NT2/D1 (cell line): Measurements from ENCODE around the gene C1QTNF3.

ENCODE experiments used
- DNase-seq: peaks from one replicate; pipeline ENCODE4 v3.0.0-alpha.2; 2011; ENCODE audit warnings: low read depth, low spot score
- H3K27me3 ChIP-seq: 2 replicates; pipeline ENCODE4 v1.6.0; 2011; ENCODE audit warnings: mild to moderate bottlenecking; ENCODE audit not compliant: insufficient read length, insufficient read depth
- H3K36me3 ChIP-seq: 2 replicates; pipeline ENCODE4 v1.6.1; 2011; ENCODE audit warnings: mild to moderate bottlenecking, low read length, mixed read lengths; ENCODE audit not compliant: insufficient read depth, insufficient read length
- H3K4me1 ChIP-seq: 2 replicates; pipeline ENCODE4 v1.5.1; 2011; ENCODE audit not compliant: insufficient read depth, insufficient read length
- H3K4me3 ChIP-seq: 2 replicates; pipeline ENCODE4 v1.5.1; 2011; ENCODE audit warnings: low read depth; ENCODE audit not compliant: insufficient read length
- H3K9ac ChIP-seq: 2 replicates; pipeline ENCODE4 v1.6.0; 2011; ENCODE audit warnings: low read depth; ENCODE audit not compliant: insufficient read length
- H3K9me3 ChIP-seq: 2 replicates; pipeline ENCODE4 v1.5.1; 2011; ENCODE audit warnings: mild to moderate bottlenecking, low read length; ENCODE audit not compliant: insufficient read depth
- SUZ12 ChIP-seq: IDR thresholded peaks from 2 replicates; pipeline ENCODE4 v1.6.1; 2011; ENCODE audit not compliant: insufficient read length, insufficient read depth; ENCODE audit errors: extremely low read depth
- YY1 ChIP-seq: IDR thresholded peaks from 2 replicates; pipeline ENCODE4 v1.6.1; 2011; ENCODE audit not compliant: insufficient read length, insufficient read depth
- ZNF274 ChIP-seq: IDR thresholded peaks from 2 replicates; pipeline ENCODE4 v1.6.1; 2011; ENCODE audit warnings: mild to moderate bottlenecking, low read depth, low read length

C1QTNF3 gene

DNA sequence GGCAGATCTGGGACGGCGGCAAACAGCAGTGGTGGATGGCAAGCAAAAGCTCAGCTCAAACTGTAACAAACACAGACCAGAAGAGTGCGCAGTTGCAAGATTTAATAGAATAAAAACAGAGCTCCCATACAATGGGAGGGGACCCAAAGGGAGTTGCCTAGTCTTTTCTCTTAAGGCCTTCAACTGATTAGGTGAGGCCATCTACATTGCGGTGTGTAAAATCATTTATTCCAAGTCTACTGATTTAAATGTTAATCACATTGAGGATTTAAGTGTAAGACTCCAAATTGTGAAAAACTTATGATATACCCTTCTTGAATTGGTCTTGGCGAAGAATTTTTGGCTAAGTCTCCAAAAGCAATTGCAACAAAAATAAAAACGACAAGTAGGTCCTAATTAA is 21.6 kb upstream of the C1QTNF3 start:
- no peak for DNase-seq
- Histone ChIP-seq H3K27me3 (no peaks in the 10 kb centered on the region), H3K36me3 (no peaks in the 10 kb centered on the region), H3K4me1 (no peaks in the 10 kb centered on the region), H3K9ac (no peak overlapping the region), H3K4me3 (no peak overlapping the region), H3K9me3 (peaks cover 8% of the 10 kb centered on the region; the same call in 1 of the 2 replicates)
- TF ChIP-seq YY1: no peak
- TF ChIP-seq SUZ12: no peak
- TF ChIP-seq ZNF274: no peak

DNA sequence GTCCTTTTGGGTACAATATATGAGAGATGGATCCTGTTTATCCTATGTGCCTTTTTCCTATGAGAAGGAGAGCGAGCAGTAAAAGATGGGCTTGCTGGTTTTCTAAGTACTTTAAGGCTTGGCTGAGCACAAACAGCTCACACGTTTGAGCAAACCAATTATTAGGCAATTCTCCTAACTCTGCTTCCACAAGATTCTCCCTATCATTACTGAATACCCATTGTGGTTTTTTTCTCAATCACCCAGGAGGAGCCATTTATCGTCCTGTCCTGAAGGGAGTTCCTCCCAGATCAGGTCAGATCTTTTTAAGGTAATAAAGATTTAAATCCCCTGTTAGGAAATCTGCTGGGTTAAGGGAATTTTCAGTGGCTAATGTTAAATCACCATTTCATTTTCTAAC is 19.4 kb upstream of the C1QTNF3 start:
- Histone ChIP-seq H3K36me3 (no peaks in the 10 kb centered on the region), H3K4me3 (no peak overlapping the region), H3K9me3 (peaks cover 8% of the 10 kb centered on the region; the same call in 1 of the 2 replicates), H3K27me3 (no peaks in the 10 kb centered on the region), H3K4me1 (no peaks in the 10 kb centered on the region), H3K9ac (no peak overlapping the region)
- no peak for DNase-seq
- TF ChIP-seq ZNF274 (no peak), SUZ12 (no peak), YY1 (no peak)

DNA sequence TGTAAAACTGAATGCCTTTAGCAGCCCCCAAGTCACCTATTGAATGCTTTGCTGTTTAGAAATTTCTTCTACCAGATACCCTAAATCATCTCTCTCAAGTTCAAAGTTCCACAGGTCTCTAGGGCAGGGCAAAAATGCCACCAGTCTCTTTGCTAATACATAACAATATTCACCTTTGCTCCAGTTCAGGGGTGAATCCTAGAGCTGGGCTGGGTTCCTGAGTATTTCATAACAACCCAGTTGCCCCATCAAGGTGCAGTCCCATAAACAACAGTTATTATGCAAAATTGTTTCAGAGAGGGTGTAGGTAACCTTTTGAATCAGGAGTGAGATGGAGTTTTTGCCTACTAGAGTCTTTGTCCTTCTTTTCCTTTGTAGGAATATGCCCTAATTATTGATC is 19.0 kb upstream of the C1QTNF3 start:
- Histone ChIP-seq H3K4me3 (no peak overlapping the region), H3K27me3 (no peaks in the 10 kb centered on the region), H3K9me3 (peaks cover 8% of the 10 kb centered on the region; the same call in 1 of the 2 replicates), H3K4me1 (no peaks in the 10 kb centered on the region), H3K9ac (no peak overlapping the region), H3K36me3 (no peaks in the 10 kb centered on the region)
- no peak for TF ChIP-seq ZNF274
- no peak for TF ChIP-seq SUZ12
- no peak for TF ChIP-seq YY1
- no peak for DNase-seq

DNA sequence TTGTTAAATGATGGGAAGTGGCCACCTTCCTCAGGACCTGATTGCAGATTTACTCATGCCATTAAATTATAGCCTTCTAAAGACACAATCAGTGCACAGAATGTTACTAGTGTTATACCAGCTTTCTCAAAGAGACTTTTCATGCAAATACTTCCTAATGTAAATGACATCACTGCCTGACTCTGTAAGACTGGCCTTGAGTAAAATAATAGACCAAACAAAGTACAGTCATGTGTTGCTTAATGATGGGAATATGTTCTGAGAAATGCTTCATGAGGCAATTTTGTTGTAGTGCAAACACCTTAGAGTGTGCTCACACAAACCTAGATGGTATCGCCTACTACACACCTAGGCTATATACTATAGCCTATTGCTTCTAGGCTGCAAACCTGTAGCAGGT is 17.0 kb upstream of the C1QTNF3 start:
- DNase-seq: no peak
- Histone ChIP-seq H3K9me3 (peaks cover 8% of the 10 kb centered on the region; the same call in 1 of the 2 replicates), H3K36me3 (no peaks in the 10 kb centered on the region), H3K27me3 (no peaks in the 10 kb centered on the region), H3K9ac (no peak overlapping the region), H3K4me3 (no peak overlapping the region), H3K4me1 (no peaks in the 10 kb centered on the region)
- TF ChIP-seq ZNF274: no peak
- no peak for TF ChIP-seq YY1
- TF ChIP-seq SUZ12: no peak

DNA sequence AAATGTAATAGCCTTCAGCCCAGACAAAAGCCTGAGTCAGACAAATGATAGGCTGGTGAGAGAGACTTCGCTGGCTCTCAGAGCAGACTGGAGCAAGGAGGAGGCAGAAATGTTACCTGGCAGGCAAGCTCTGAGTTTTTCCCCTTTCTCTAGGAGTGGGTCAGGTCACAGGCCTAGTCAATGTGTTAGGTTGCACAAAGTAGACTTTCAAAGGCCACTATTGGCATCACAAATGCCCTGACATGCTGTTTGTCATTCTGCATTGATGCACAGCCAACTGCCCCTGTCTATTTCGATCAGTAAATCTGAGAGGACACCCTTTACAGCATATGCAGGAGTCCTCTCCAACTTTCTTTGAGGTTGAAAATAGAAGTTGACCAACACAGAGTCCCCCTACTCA is 15.5 kb upstream of the C1QTNF3 start:
- no peak for TF ChIP-seq ZNF274
- TF ChIP-seq YY1: no peak
- no peak for TF ChIP-seq SUZ12
- no peak overlapping the region for H3K4me3 ChIP-seq
- no peaks in the 10 kb centered on the region for H3K4me1 ChIP-seq
- peaks cover 8% of the 10 kb centered on the region; the same call in 1 of the 2 replicates for H3K9me3 ChIP-seq
- DNase-seq: no peak
- H3K36me3 ChIP-seq: no peaks in the 10 kb centered on the region
- no peak overlapping the region for H3K9ac ChIP-seq
- no peaks in the 10 kb centered on the region for H3K27me3 ChIP-seq

DNA sequence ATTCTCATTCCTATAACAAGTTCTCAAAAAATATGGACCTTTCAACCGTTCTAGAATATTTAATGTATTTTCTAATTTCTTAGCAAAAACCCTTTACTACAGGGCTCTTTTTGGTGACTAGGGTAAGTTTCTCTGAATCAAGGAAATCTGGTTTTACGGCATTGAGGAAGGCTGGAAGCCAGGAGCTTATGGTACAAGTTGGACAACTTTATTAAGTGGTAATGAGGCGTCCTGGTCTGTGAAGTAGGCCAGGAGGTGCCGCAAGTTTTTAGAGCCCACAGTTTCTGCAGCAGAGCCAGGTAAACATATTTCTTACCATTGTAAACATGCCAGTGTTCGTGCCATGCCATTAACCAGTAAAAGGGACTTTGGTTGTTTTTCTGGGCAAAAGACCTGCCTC is 14.6 kb upstream of the C1QTNF3 start:
- Histone ChIP-seq H3K4me1 (no peaks in the 10 kb centered on the region), H3K27me3 (no peaks in the 10 kb centered on the region), H3K9ac (no peak overlapping the region), H3K36me3 (no peaks in the 10 kb centered on the region), H3K4me3 (no peak overlapping the region), H3K9me3 (peaks cover 8% of the 10 kb centered on the region; the same call in 1 of the 2 replicates)
- DNase-seq: no peak
- no peak for TF ChIP-seq ZNF274
- TF ChIP-seq SUZ12: no peak
- no peak for TF ChIP-seq YY1

DNA sequence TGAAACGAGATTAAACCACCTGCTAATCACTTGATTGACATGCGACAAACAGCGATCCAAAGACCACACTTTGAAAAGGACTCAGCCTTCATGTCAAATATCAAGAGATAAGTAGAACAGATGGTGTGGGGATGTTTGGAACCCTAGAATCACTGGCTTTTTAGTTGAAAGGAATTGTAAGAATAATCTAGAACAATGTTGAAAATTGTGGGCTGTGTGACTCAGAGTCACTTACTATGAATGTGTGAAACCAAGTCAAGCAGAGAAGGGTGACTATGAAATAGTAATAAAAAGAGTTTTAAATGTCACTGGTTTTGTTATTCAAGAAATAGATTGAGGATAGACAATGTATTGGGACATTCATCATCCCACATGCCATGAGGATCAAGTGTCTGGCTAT is 14.1 kb upstream of the C1QTNF3 start:
- Histone ChIP-seq H3K36me3 (no peaks in the 10 kb centered on the region), H3K9me3 (peaks cover 8% of the 10 kb centered on the region; the same call in 1 of the 2 replicates), H3K4me3 (no peak overlapping the region), H3K9ac (no peak overlapping the region), H3K27me3 (no peaks in the 10 kb centered on the region), H3K4me1 (no peaks in the 10 kb centered on the region)
- no peak for DNase-seq
- TF ChIP-seq ZNF274: no peak
- TF ChIP-seq SUZ12: no peak
- TF ChIP-seq YY1: no peak

DNA sequence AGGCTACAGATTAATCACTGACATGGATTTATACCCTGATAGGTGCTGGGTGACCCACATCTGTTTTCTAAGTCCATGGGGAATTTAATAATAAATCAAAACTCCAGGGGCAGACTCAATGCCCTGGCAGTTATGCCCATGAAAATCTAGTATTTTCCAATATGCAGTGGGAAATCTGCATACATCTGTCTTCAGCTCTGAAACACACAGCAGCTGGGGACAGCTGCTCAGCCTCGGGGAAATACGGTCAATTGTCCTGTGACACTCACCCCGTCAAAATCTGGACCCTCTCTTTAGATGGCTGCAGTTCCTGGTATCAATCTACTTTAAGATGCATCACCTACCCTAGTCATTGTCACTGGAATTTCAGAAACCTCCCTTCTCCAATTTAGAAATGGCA is 12.7 kb upstream of the C1QTNF3 start:
- TF ChIP-seq SUZ12: no peak
- no peak for TF ChIP-seq ZNF274
- TF ChIP-seq YY1: no peak
- no peaks in the 10 kb centered on the region for H3K4me1 ChIP-seq
- H3K4me3 ChIP-seq: no peak overlapping the region
- H3K9ac ChIP-seq: no peak overlapping the region
- H3K9me3 ChIP-seq: no peaks in the 10 kb centered on the region
- no peak for DNase-seq
- no peaks in the 10 kb centered on the region for H3K27me3 ChIP-seq
- H3K36me3 ChIP-seq: no peaks in the 10 kb centered on the region
